ENCODE results near the gene TDP1.

DNA sequence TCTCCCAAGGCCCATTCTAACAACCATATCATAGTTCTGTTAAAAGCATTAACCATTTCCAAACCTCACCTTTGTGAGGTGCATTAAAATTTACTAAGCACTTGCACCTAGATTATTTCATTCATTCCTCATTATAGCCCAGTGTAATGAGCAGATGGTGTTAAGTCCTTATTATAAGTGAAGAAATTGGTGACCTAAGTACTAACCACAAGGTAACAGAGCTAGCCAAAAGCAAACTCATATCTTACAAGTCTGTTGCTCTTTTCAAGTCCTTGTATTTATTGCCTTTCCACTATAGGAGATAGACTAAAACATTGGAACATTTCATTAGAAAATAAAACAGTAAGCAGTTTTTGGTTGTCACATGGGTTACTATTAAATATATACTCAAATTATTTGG lies 49.7 kb downstream of the TDP1 start:
- TF ChIP-seq, protein P1, sequence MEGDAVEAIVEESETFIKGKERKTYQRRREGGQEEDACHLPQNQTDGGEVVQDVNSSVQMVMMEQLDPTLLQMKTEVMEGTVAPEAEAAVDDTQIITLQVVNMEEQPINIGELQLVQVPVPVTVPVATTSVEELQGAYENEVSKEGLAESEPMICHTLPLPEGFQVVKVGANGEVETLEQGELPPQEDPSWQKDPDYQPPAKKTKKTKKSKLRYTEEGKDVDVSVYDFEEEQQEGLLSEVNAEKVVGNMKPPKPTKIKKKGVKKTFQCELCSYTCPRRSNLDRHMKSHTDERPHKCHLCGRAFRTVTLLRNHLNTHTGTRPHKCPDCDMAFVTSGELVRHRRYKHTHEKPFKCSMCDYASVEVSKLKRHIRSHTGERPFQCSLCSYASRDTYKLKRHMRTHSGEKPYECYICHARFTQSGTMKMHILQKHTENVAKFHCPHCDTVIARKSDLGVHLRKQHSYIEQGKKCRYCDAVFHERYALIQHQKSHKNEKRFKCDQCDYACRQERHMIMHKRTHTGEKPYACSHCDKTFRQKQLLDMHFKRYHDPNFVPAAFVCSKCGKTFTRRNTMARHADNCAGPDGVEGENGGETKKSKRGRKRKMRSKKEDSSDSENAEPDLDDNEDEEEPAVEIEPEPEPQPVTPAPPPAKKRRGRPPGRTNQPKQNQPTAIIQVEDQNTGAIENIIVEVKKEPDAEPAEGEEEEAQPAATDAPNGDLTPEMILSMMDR (conservative IDR thresholded peaks at IDR 0.05; ENCODE audit: low read length): no peak
- no peak for TF ChIP-seq EZH2phosphoT487 (IDR thresholded peaks at IDR 0.05; ENCODE audit: borderline replicate concordance, low read depth, low read length)
